Keratinocyte (primary cell): ENCODE data around the gene SETD2. TPM values are rescaled to one million over a fixed set of nuclear protein-coding genes. Genes with fewer than 3 reads are reported as not detected.
"Not testable (repeated sequence)": the region's sequence is repeated elsewhere in the genome, so short reads cannot be mapped to it uniquely, and the experiment has no call there.

Source experiments
- DNase-seq: peaks from one replicate; pipeline ENCODE4 v3.0.0-alpha.2; 2011; ENCODE audit warnings: low read depth, missing footprints, low spot score
- FAIRE-seq: peaks from 2 replicates; lab custom pipeline; 2011; peaks lifted over from hg19 to GRCh38; lab: Jason Lieb, UNC
- H2AFZ ChIP-seq: 2 replicates; pipeline ENCODE4 v1.6.0; 2012; ENCODE audit warnings: low read length, control low read depth, inconsistent platforms; ENCODE audit not compliant: control insufficient read depth
- H3K27ac ChIP-seq: 2 replicates; pipeline ENCODE4 v1.5.1; 2011; ENCODE audit warnings: low read length; ENCODE audit not compliant: control insufficient read depth, insufficient read depth
- H3K27me3 ChIP-seq: 3 replicates; pipeline ENCODE4 v1.6.0; 2011; ENCODE audit warnings: low read length; ENCODE audit not compliant: control insufficient read depth, insufficient read depth; ENCODE audit errors: extremely low read depth
- H3K36me3 ChIP-seq, 2 experiments: 2 replicates in 1 of 2; 3 replicates in 1 of 2; pipeline ENCODE4 v1.5.1; 2011; ENCODE audit warnings: low read length in 2 of 2, mild to moderate bottlenecking in 1 of 2; ENCODE audit not compliant: control insufficient read depth in 2 of 2, insufficient read depth in 2 of 2; ENCODE audit errors: extremely low read depth in 1 of 2
- H3K4me1 ChIP-seq: 3 replicates; pipeline ENCODE4 v1.5.1; 2011; ENCODE audit warnings: low read length; ENCODE audit not compliant: control insufficient read depth, insufficient read depth; ENCODE audit errors: extremely low read depth
- H3K4me2 ChIP-seq: 3 replicates; pipeline ENCODE4 v1.6.0; 2011; ENCODE audit warnings: low read depth, low read length; ENCODE audit not compliant: control insufficient read depth, insufficient read depth; ENCODE audit errors: extremely low read depth
- H3K4me3 ChIP-seq, 3 experiments: fragments of 200-600 bp in 1 of 3; sonication (generic) in 1 of 3; 2 replicates in 2 of 3; 3 replicates in 1 of 3; pipeline ENCODE4 v1.5.1; 2011 to 2016; ENCODE audit warnings: low read length in 3 of 3, mild to moderate bottlenecking in 3 of 3, control low read depth in 2 of 3, inconsistent platforms in 1 of 3, low read depth in 1 of 3, mixed read lengths in 1 of 3, mixed run types in 1 of 3, moderate library complexity in 1 of 3; ENCODE audit not compliant: control insufficient read depth in 2 of 3, insufficient read depth in 2 of 3; ENCODE audit errors: extremely low read depth in 1 of 3
- H3K79me2 ChIP-seq: 2 replicates; pipeline ENCODE4 v1.6.0; 2012; ENCODE audit warnings: low read length; ENCODE audit not compliant: control insufficient read depth, insufficient read depth
- H3K9ac ChIP-seq: 3 replicates; pipeline ENCODE4 v1.6.0; 2011; ENCODE audit warnings: low read length; ENCODE audit not compliant: control insufficient read depth, insufficient read depth; ENCODE audit errors: extremely low read depth
- H3K9me1 ChIP-seq: 3 replicates; pipeline ENCODE4 v1.6.0; 2011; ENCODE audit warnings: low read length; ENCODE audit not compliant: control insufficient read depth, insufficient read depth; ENCODE audit errors: extremely low read depth
- H3K9me3 ChIP-seq: 2 replicates; pipeline ENCODE4 v1.5.1; 2012; ENCODE audit warnings: low read depth, low read length; ENCODE audit not compliant: control insufficient read depth
- H4K20me1 ChIP-seq: 3 replicates; pipeline ENCODE4 v1.6.0; 2011; ENCODE audit warnings: low read length; ENCODE audit not compliant: control insufficient read depth, insufficient read depth; ENCODE audit errors: extremely low read depth
- EZH2 ChIP-seq: IDR thresholded peaks from one replicate; pipeline ENCODE4 v1.6.1; 2012; ENCODE audit warnings: inconsistent platforms, mild to moderate bottlenecking, low read length, moderate library complexity
- dilution Hi-C: fragments of 300-500 bp; cut with MboI; formaldehyde crosslinking; loops from one replicate; pipeline ENCODE4 v1.7.0; 2020; ENCODE audit warnings: low sequenced_read_pairs; ENCODE audit not compliant: extremely low pct_ligation_motif_present
- polyA plus RNA-seq, 5 experiments: library from polyadenylated mRNA; depleted of rRNA in 3 of 5; stranded (reverse) in 3 of 5; stranded (forward) in 1 of 5; unstranded in 1 of 5; fragments of >200 nt; gene quantifications; 1 replicate in 1 of 5; 2 replicates in 3 of 5; 3 replicates in 1 of 5; pipeline versions ENCODE4 v1.2.1 to v1.2.3, GENCODE V29; 2011 to 2012; ENCODE audit warnings: missing spikeins in 2 of 5, low read depth in 1 of 5, low replicate concordance in 1 of 5
- TF ChIP-seq, protein P1 (sequence below), 3 experiments: IDR thresholded peaks in 1 of 3; conservative IDR thresholded peaks in 1 of 3; optimal IDR thresholded peaks in 1 of 3; 2 replicates in 2 of 3; 3 replicates in 1 of 3; pipeline versions ENCODE3 to v1.5.1; 2011; ENCODE audit warnings: low read length in 3 of 3, mild to moderate bottlenecking in 3 of 3, moderate library complexity in 2 of 3, control low read depth in 1 of 3, inconsistent platforms in 1 of 3; ENCODE audit not compliant: insufficient read depth in 2 of 3; ENCODE audit errors: extremely low read depth in 1 of 3

Gene SETD2
- polyA plus RNA-seq, 1 donor (not counting 4 experiments of a cell fraction or from before 2014, with no cell fraction given), result 23.3 TPM

DNA sequence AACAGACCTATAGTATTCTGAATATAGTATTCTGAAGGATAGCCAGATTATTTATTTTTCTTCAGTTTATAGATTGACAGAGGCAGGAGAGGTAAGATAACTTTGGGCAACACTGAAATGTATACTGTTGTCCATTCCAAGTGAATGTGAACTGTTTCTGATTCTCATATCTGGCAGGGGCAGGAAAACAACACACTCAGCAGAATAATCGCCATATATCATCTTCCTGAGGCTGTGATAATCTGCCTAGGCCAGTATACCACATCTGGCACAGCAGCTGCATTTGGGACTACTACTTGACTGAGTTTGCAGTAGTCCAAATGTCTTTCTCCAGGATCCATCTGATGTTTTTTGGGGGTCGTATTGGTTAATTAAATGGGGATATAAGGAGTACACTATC is 22.4 kb upstream of the SETD2 start:
- Histone ChIP-seq H4K20me1 (no peaks in the 10 kb centered on the region), H3K9ac (no peak overlapping the region), H3K36me3 (no peaks in the 10 kb centered on the region), H3K79me2 (no peaks in the 10 kb centered on the region), H3K9me3 (no peaks in the 10 kb centered on the region), H3K4me3 (no peak overlapping the region), H3K9me1 (no peaks in the 10 kb centered on the region), H3K27me3 (no peaks in the 10 kb centered on the region), H3K4me2 (no peak overlapping the region), H2AFZ (no peak overlapping the region), H3K27ac (no peak overlapping the region), H3K4me1 (no peaks in the 10 kb centered on the region)
- TF ChIP-seq, protein P1, sequence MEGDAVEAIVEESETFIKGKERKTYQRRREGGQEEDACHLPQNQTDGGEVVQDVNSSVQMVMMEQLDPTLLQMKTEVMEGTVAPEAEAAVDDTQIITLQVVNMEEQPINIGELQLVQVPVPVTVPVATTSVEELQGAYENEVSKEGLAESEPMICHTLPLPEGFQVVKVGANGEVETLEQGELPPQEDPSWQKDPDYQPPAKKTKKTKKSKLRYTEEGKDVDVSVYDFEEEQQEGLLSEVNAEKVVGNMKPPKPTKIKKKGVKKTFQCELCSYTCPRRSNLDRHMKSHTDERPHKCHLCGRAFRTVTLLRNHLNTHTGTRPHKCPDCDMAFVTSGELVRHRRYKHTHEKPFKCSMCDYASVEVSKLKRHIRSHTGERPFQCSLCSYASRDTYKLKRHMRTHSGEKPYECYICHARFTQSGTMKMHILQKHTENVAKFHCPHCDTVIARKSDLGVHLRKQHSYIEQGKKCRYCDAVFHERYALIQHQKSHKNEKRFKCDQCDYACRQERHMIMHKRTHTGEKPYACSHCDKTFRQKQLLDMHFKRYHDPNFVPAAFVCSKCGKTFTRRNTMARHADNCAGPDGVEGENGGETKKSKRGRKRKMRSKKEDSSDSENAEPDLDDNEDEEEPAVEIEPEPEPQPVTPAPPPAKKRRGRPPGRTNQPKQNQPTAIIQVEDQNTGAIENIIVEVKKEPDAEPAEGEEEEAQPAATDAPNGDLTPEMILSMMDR (optimal IDR thresholded peaks at IDR 0.05 in 1 of 3, IDR thresholded peaks at IDR 0.05 in 1 of 3, conservative IDR thresholded peaks at IDR 0.05 in 1 of 3; ENCODE audit: extremely low read depth in 1 of 3, insufficient read depth in 2 of 3, low read length in 3 of 3), result no peak
- no peak for TF ChIP-seq EZH2
- FAIRE-seq (no peak), DNase-seq (no peak)
- dilution Hi-C loops, result no loop called here

DNA sequence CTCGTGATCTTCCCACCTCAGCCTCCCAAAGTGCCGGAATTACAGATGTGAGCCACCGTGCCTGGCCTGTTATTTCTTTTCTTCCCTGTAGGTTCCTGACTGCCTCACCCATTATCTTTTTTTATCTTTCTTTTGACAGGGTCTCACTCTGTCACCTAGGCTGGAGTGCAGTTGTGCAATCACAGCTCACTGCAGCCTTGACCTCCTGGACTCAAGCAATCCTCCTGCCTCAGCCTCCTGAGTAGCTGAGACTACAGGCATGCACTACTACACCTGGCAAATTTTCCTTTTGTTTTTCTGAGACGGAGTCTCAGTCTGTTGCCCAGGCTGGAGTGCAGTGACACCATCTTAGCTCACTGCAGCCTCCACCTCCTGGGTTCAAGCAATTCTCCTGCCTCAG is 17.8 kb upstream of the SETD2 start:
- H3K36me3 ChIP-seq, dilution Hi-C loops, H3K27me3 ChIP-seq, H4K20me1 ChIP-seq, H3K4me2 ChIP-seq, H3K4me1 ChIP-seq, H3K27ac ChIP-seq, H3K79me2 ChIP-seq, H3K4me3 ChIP-seq, H3K9me1 ChIP-seq, H2AFZ ChIP-seq, H3K9ac ChIP-seq, H3K9me3 ChIP-seq, FAIRE-seq, DNase-seq: not testable (repeated sequence)

DNA sequence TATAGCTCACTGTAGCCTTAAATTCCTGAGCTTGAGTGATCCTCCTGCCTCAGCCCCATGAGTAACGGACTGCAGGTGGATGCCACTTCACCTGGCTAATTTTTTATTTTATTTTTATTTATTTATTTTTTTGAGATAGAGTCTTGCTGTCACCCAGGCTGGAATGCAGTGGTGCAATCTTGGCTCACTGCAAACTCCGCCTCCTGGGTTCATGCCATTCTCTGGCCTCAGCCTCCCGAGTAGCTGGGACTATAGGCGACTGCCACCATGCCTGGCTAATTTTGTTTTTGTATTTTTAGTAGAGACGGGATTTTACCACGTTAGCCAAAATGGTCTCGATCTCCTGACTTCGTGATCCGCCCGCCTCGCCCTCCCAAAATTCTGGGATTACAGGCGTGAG is 16.1 kb upstream of the SETD2 start:
- H3K79me2 ChIP-seq, H2AFZ ChIP-seq, H3K27me3 ChIP-seq, FAIRE-seq, H3K4me2 ChIP-seq, H3K9ac ChIP-seq, H3K9me1 ChIP-seq, H3K9me3 ChIP-seq, H3K36me3 ChIP-seq, dilution Hi-C loops, H3K27ac ChIP-seq, DNase-seq, H3K4me1 ChIP-seq, H4K20me1 ChIP-seq, H3K4me3 ChIP-seq: not testable (repeated sequence)
